HG03342 (cell line): Measurements from ENCODE around the gene TTC3.

Experiments used
- ATAC-seq: cut with Tn5 transposase; IDR thresholded peaks from one replicate; pipeline ENCODE4 v1.9.1; 2021; ENCODE audit warnings: mild to moderate bottlenecking, moderate library complexity; ENCODE audit not compliant: unreplicated experiment

TTC3 gene

GRCh38 chr21:37241426-37241825, 168.4 kb downstream of the TTC3 start:
- ATAC-seq: no peak

- ATAC-seq: no peak
These were observed 170.9 kb downstream of the TTC3 start for GRCh38 chr21:37243961-37244360.

- no peak for ATAC-seq
These were observed 171.5 kb downstream of the TTC3 start for GRCh38 chr21:37244501-37245095.

GRCh38 chr21:37245151-37245550, 172.1 kb downstream of the TTC3 start:
- ATAC-seq: no peak

- ATAC-seq: no peak
These were observed 175.2 kb downstream of the TTC3 start for GRCh38 chr21:37248298-37248697.

- no peak for ATAC-seq
These were observed 176.3 kb downstream of the TTC3 start for GRCh38 chr21:37249112-37249904.

GRCh38 chr21:37251294-37251634, 178.2 kb downstream of the TTC3 start:
- no peak for ATAC-seq
